Esophagus squamous epithelium (tissue), 5 donors: ENCODE results near the gene ARL2. TPM values are rescaled to one million over a fixed set of nuclear protein-coding genes. Genes with fewer than 3 reads are reported as not detected.
"Not testable (repeated sequence)": the region's sequence is repeated elsewhere in the genome, so short reads cannot be mapped to it uniquely, and the experiment has no call there.

Experiments used
- DNase-seq: peaks from one replicate; lab custom pipeline; 2025; lab: John Stamatoyannopoulos, UW
- H3K27ac ChIP-seq, 4 donors: fragments of 200-600 bp; sonication (generic); one replicate each; pipeline ENCODE4 v1.5.1; 2016 to 2019; ENCODE audit warnings: mild to moderate bottlenecking in 1 of 4
- H3K27me3 ChIP-seq, 4 donors: fragments of 200-600 bp; sonication (generic); 1 replicate in 3 of 4; 2 replicates in 1 of 4; pipeline versions ENCODE4 v1.5.1 to v1.6.0; 2017 to 2021; ENCODE audit warnings: antibody characterized with exemption in 1 of 4
- H3K36me3 ChIP-seq, 3 donors: fragments of 200-600 bp; sonication (generic); one replicate each; pipeline ENCODE4 v1.5.1; 2016 to 2019
- H3K4me1 ChIP-seq, 3 donors: fragments of 200-600 bp; sonication (generic); one replicate each; pipeline ENCODE4 v1.5.1; 2017 to 2019
- H3K4me3 ChIP-seq, 4 donors: fragments of 200-600 bp; sonication (generic); 1 replicate in 3 of 4; 2 replicates in 1 of 4; pipeline ENCODE4 v1.5.1; 2016 to 2019; ENCODE audit warnings: mild to moderate bottlenecking in 2 of 4, moderate library complexity in 1 of 4
- H3K9me3 ChIP-seq, 3 donors: fragments of 200-600 bp; sonication (generic); one replicate each; pipeline ENCODE4 v1.5.1; 2016 to 2019
- CTCF ChIP-seq, 6 experiments: fragments of 450-650 bp in 4 of 6; fragments of 200-600 bp in 2 of 6; sonication (generic) in 2 of 6; IDR thresholded peaks; one replicate each; pipeline ENCODE4 v1.5.1; 2016 to 2019; ENCODE audit warnings: antibody characterized with exemption in 6 of 6, mild to moderate bottlenecking in 4 of 6, moderate library complexity in 4 of 6
- POLR2A ChIP-seq, 4 donors: fragments of 450-650 bp; IDR thresholded peaks; one replicate each; pipeline ENCODE4 v1.6.1; 2017; ENCODE audit warnings: antibody characterized with exemption in 4 of 4, mild to moderate bottlenecking in 4 of 4, moderate library complexity in 3 of 4
- WGBS, 2 donors: methylation state at CpG; one replicate each; pipeline ENCODE4 v1.1.5; 2018; 5-methylcytosine and 5-hydroxymethylcytosine counted together
- intact Hi-C: fragments of 100-400 bp; cut with DNase I; formaldehyde crosslinking; loops from one replicate; pipeline ENCODE4 v1.15.0; 2022
- total RNA-seq, 4 donors: library from RNA; depleted of rRNA; stranded (reverse); fragments of >200 nt; gene quantifications; one replicate each; pipeline ENCODE4 v1.1.0, GENCODE V29; 2016
- donor health status: DM: yes; HTN: yes; CAD: no.

ARL2 gene
- total RNA-seq, 4 donors from 2014 or later = 42.5 to 82.1 (median 65.0) TPM

DNA sequence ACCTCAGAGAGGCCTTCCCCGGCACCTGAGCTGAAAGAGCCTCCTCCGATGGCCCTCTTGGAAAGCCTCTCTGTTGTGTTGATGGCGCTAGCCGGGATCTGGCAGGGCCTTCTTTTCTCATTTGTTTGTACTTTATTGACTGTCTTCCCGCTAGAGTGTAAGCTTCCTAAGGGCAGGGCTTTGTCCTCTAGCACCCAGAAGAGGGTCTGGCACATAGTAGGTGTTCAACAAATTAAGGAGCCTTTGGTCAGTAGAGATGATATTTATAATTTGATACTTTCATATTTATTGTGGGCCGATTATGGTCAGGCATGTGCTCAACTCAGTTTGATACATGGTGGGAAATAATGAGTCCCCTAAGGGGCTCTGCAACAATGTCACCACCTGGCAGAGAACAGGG, 4.0 kb downstream of the ARL2 start:
- WGBS, 2 donors = 93 to 96% methylated on average over 6 of the region's 6 CpGs

DNA sequence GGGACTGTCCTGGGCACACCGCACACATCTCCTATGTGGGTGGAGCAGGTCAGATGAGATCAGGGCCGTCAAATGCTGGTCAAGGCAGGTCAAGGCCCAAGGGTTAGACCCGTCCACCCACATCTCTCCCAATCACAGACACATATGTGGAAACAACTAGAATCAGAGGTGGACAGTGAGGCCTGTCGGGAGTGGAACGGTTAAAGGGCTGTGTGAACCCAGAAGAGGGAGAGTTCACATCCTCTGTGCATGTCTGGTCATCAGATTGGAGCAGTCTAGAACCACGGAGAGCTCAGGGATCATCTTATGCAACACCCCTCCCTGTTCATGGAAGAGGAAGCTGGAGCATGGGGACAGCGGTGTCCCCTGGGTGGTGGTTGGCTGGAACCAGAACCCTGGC, 5.9 kb downstream of the ARL2 start:
- intact Hi-C loops = no loop called here

More for the DNA sequence above, 4.0 kb downstream of the ARL2 start:
- peaks cover 16 to 35% (median 19%) of the 10 kb centered on the region in 3 donors for H3K4me1 ChIP-seq
- no peak overlapping the region for H3K4me3 ChIP-seq
- no peaks in the 10 kb centered on the region for H3K9me3 ChIP-seq
- DNase-seq = no peak
- H3K36me3 ChIP-seq = peaks cover 0 to 51% (median 9%) of the 10 kb centered on the region in 3 donors
- no peak overlapping the region for H3K27ac ChIP-seq
- no peaks in the 10 kb centered on the region for H3K27me3 ChIP-seq
- no peak for TF ChIP-seq CTCF (IDR thresholded peaks at IDR 0.05)
- intact Hi-C loops = no loop called here

DNA sequence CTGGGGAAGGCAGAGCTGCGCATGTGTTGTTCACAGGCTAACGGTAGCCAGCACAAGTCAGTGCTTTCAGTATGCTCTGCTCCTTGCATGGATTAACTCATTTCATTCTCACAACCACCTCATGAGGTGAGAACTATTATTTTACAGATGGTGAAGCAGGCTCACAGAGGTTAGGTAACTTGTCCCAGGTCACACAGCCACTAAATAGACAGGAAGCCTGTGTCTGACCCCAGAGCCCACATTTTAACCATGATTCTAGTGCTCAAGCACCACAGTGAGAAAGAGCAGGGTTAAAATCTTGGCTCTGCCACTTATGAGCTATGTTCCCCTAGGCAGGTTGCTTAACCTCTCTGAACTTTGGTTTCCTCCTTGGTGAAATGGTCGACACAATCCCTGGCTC, 7.0 kb downstream of the ARL2 start:
- intact Hi-C loops = no loop called here
- TF ChIP-seq CTCF (IDR thresholded peaks at IDR 0.05) (no peak), POLR2A (IDR thresholded peaks at IDR 0.05) (no peak)
- Histone ChIP-seq H3K36me3 (peaks cover 0 to 51% (median 9%) of the 10 kb centered on the region in 3 donors), H3K4me3 (no peak overlapping the region), H3K4me1 (peaks cover 0 to 9% (median 0%) of the 10 kb centered on the region in 3 donors), H3K27me3 (no peaks in the 10 kb centered on the region), H3K27ac (no peak overlapping the region), H3K9me3 (no peaks in the 10 kb centered on the region)
- 82 to 100% methylated on average over 2 of the region's 3 CpGs for WGBS, 2 donors
- DNase-seq = no peak

More for the DNA sequence above, 5.9 kb downstream of the ARL2 start:
- Histone ChIP-seq H3K4me1 (peaks cover 9 to 21% (median 9%) of the 10 kb centered on the region in 3 donors), H3K36me3 (peaks cover 0 to 51% (median 9%) of the 10 kb centered on the region in 3 donors), H3K9me3 (no peaks in the 10 kb centered on the region), H3K27ac (no peak overlapping the region), H3K27me3 (no peaks in the 10 kb centered on the region), H3K4me3 (no peak overlapping the region)
- no peak for TF ChIP-seq POLR2A (IDR thresholded peaks at IDR 0.05)
- TF ChIP-seq CTCF (IDR thresholded peaks at IDR 0.05) = no peak
- no peak for DNase-seq
- WGBS, 2 donors = 84 to 86% methylated on average over 6 to 7 of the region's 7 CpGs

- WGBS, 2 donors = 100% methylated on average over 3 of the region's 11 CpGs; no CpG with 5 or more reads in 1 of the 2 donors
- peaks cover 0 to 51% (median 9%) of the 10 kb centered on the region in 3 donors for H3K36me3 ChIP-seq
- H3K9me3 ChIP-seq = no peaks in the 10 kb centered on the region
- peaks cover 0 to 5% (median 0%) of the 10 kb centered on the region in 3 donors for H3K4me1 ChIP-seq
- H3K27me3 ChIP-seq = no peaks in the 10 kb centered on the region
- H3K27ac ChIP-seq = no peak overlapping the region
- intact Hi-C loops = no loop called here
- TF ChIP-seq CTCF (IDR thresholded peaks at IDR 0.05) (no peak), POLR2A (IDR thresholded peaks at IDR 0.05) (no peak)
- DNase-seq = no peak
- H3K4me3 ChIP-seq = no peak overlapping the region
Measured at GRCh38 chr11:65021509-65021908, 7.5 kb downstream of the ARL2 start.

GRCh38 chr11:65023502-65023901, 9.5 kb downstream of the ARL2 start:
- 75 to 79% methylated on average over 5 to 7 of the region's 8 CpGs for WGBS, 2 donors

More at GRCh38 chr11:65023502-65023901, 9.5 kb downstream of the ARL2 start:
- Histone ChIP-seq H3K4me1 (peaks cover 8 to 16% (median 9%) of the 10 kb centered on the region in 3 donors), H3K36me3 (peaks cover 0 to 40% (median 6%) of the 10 kb centered on the region in 3 donors)
- H3K9me3 ChIP-seq, H3K4me3 ChIP-seq, DNase-seq, intact Hi-C loops, H3K27ac ChIP-seq, H3K27me3 ChIP-seq: not testable (repeated sequence)
